ENCODE results near the gene RXRB. TPM values are rescaled to one million over a fixed set of nuclear protein-coding genes. Genes with fewer than 3 reads are reported as not detected.

Gene RXRB
- total and polyA plus RNA-seq, 2 of the 13 experiments (the other 11 are each of a cell fraction or from before 2014, with no cell fraction given), result 26.7 to 55.7 TPM

- TF ChIP-seq, protein P1, sequence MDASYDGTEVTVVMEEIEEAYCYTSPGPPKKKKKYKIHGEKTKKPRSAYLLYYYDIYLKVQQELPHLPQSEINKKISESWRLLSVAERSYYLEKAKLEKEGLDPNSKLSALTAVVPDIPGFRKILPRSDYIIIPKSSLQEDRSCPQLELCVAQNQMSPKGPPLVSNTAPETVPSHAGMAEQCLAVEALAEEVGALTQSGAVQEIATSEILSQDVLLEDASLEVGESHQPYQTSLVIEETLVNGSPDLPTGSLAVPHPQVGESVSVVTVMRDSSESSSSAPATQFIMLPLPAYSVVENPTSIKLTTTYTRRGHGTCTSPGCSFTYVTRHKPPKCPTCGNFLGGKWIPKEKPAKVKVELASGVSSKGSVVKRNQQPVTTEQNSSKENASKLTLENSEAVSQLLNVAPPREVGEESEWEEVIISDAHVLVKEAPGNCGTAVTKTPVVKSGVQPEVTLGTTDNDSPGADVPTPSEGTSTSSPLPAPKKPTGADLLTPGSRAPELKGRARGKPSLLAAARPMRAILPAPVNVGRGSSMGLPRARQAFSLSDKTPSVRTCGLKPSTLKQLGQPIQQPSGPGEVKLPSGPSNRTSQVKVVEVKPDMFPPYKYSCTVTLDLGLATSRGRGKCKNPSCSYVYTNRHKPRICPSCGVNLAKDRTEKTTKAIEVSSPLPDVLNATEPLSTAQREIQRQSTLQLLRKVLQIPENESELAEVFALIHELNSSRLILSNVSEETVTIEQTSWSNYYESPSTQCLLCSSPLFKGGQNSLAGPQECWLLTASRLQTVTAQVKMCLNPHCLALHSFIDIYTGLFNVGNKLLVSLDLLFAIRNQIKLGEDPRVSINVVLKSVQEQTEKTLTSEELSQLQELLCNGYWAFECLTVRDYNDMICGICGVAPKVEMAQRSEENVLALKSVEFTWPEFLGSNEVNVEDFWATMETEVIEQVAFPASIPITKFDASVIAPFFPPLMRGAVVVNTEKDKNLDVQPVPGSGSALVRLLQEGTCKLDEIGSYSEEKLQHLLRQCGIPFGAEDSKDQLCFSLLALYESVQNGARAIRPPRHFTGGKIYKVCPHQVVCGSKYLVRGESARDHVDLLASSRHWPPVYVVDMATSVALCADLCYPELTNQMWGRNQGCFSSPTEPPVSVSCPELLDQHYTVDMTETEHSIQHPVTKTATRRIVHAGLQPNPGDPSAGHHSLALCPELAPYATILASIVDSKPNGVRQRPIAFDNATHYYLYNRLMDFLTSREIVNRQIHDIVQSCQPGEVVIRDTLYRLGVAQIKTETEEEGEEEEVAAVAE (CRISPR knock-in tag; IDR thresholded peaks at IDR 0.05; ENCODE audit: borderline replicate concordance), result peak; percentile 83
- TF ChIP-seq LCORL (IDR thresholded peaks at IDR 0.05) (no peak), LCORL (CRISPR knock-in tag; IDR thresholded peaks at IDR 0.05) (peak; percentile 29; the same call in 1 of the 2 replicates), NRL (CRISPR knock-in tag; IDR thresholded peaks at IDR 0.05; ENCODE audit: borderline replicate concordance) (peak; percentile 89), SOX13 (IDR thresholded peaks at IDR 0.05) (no peak; the same call in 1 of the 2 replicates), SOX13 (CRISPR knock-in tag; conservative IDR thresholded peaks at IDR 0.05 in 1 of 2, IDR thresholded peaks at IDR 0.05 in 1 of 2) (peak in 1 of 2 experiments; percentile 9; a peak in 1 of 4 replicates), ZNF496 (CRISPR knock-in tag; IDR thresholded peaks at IDR 0.05; ENCODE audit: insufficient replicate concordance) (no peak), ZNF878 (CRISPR knock-in tag; IDR thresholded peaks at IDR 0.05) (peak; percentile 86), U2AF1 (optimal IDR thresholded peaks at IDR 0.05; ENCODE audit: low read depth, low read length) (peak; percentile 84), ZNF710 (CRISPR knock-in tag; IDR thresholded peaks at IDR 0.05; ENCODE audit: borderline replicate concordance) (peak; percentile 75), RBM22 (optimal IDR thresholded peaks at IDR 0.05; ENCODE audit: low read length) (peak; percentile 79), NBN (conservative IDR thresholded peaks at IDR 0.05) (no peak), MBNL3 (CRISPR knock-in tag; conservative IDR thresholded peaks at IDR 0.05) (no peak), RBAK (CRISPR knock-in tag; IDR thresholded peaks at IDR 0.05) (0 out of 2 replicates have a peak, but pooled peaks have one; percentile 63), ZNF547 (CRISPR knock-in tag; IDR thresholded peaks at IDR 0.05) (peak; percentile 95), SOX5 (CRISPR knock-in tag; IDR thresholded peaks at IDR 0.05; ENCODE audit: borderline replicate concordance) (peak; percentile 29; the same call in 1 of the 2 replicates), TP53 (CRISPR knock-in tag; conservative IDR thresholded peaks at IDR 0.05) (peak; percentile 82), SYNCRIP (IDR thresholded peaks at IDR 0.05; ENCODE audit: insufficient read depth, low read depth, low read length) (no peak), CSRNP1 (CRISPR knock-in tag; IDR thresholded peaks at IDR 0.05) (peak; percentile 48; the same call in 1 of the 2 replicates)
- TF ChIP-seq, protein P2, sequence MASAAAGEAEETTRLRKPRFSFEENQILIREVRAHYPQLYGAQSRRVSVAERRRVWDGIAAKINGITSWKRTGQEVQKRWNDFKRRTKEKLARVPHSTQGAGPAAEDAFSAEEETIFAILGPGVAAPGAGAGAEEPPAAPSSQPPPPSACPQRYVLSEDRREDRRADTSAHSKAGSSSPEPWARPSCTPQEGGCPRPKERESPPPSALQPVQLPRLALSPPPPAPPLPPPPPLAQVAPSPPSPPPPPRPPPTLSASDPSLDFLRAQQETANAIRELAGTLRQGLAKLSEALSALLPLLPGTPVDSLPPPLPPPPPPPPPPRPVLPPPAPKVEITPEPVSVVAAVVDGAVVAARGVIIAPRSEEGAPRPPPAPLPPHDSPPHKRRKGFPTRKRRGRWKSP (CRISPR knock-in tag; IDR thresholded peaks at IDR 0.05), result peak; percentile 14
Measured at GRCh38 chr6:33200219-33201146, at the start of gene RXRB, which contains the start of gene SLC39A7 (continued).
